ENCODE data around the gene FAM53B.

The FAM53B gene

GRCh38 chr10:124675824-124676223 lies 68.4 kb downstream of the FAM53B start:
- DNase-seq = no peak

- DNase-seq = no peak
Measured at GRCh38 chr10:124675261-124675660, 68.9 kb downstream of the FAM53B start.

- no peak for DNase-seq
Measured at GRCh38 chr10:124674768-124675222, 69.4 kb downstream of the FAM53B start.

GRCh38 chr10:124672181-124672638 lies 72.0 kb downstream of the FAM53B start:
- DNase-seq = no peak

- DNase-seq = no peak
Measured at GRCh38 chr10:124671486-124672075, 72.6 kb downstream of the FAM53B start.

- no peak for DNase-seq
Measured at GRCh38 chr10:124670849-124671248, 73.3 kb downstream of the FAM53B start.

- DNase-seq = no peak
Measured at GRCh38 chr10:124669824-124670654, 74.1 kb downstream of the FAM53B start.

- no peak for DNase-seq
Measured at GRCh38 chr10:124669141-124669823, 74.9 kb downstream of the FAM53B start.

- DNase-seq = no peak
Measured at GRCh38 chr10:124668517-124669051, 75.6 kb downstream of the FAM53B start.

- DNase-seq = no peak
Measured at GRCh38 chr10:124667425-124668345, 76.5 kb downstream of the FAM53B start.

- no peak for DNase-seq
Measured at GRCh38 chr10:124666494-124666893, 77.7 kb downstream of the FAM53B start.

- no peak for DNase-seq
Measured at GRCh38 chr10:124665980-124666379, 78.2 kb downstream of the FAM53B start.

- DNase-seq = no peak
Measured at GRCh38 chr10:124665558-124665957, 78.6 kb downstream of the FAM53B start.

- DNase-seq = no peak
Measured at GRCh38 chr10:124665091-124665490, 79.1 kb downstream of the FAM53B start.

GRCh38 chr10:124663766-124664360 lies 80.3 kb downstream of the FAM53B start:
- DNase-seq = no peak

GRCh38 chr10:124663228-124663627 lies 81.0 kb downstream of the FAM53B start:
- no peak for DNase-seq

GRCh38 chr10:124661660-124662180 lies 82.5 kb downstream of the FAM53B start:
- DNase-seq = no peak

- no peak for DNase-seq
Measured at GRCh38 chr10:124660404-124661125, 83.6 kb downstream of the FAM53B start.

- DNase-seq = no peak
Measured at GRCh38 chr10:124659380-124659779, 84.8 kb downstream of the FAM53B start.

- no peak for DNase-seq
Measured at GRCh38 chr10:124658591-124659242, 85.5 kb downstream of the FAM53B start.
